ENCODE results near the gene DTWD1.

DNA sequence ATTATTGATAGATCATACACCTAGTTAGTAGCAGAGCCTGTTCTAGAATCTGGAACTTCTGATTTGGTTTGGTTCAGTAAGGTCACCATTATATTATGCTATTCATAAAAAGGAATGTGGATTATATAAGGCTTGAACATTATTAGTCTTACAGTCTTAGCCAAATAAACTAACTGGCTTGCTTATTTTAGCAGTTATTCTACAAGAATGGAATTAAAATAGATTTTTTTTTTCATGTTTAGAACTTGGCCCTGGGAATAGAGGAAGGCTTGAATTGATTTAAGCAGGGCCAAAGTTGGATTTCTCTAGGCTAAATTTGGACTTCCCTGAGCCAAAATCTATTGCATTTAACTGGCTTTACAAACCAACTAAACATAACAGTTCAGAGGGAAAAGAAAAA lies 24.4 kb downstream of the DTWD1 start:
- TF ChIP-seq RXRA (CRISPR knock-in tag; IDR thresholded peaks at IDR 0.05) (no peak), EZH2 (conservative IDR thresholded peaks at IDR 0.05; ENCODE audit: low read depth, low read length) (no peak), NFE2L2 (IDR thresholded peaks at IDR 0.05; ENCODE audit: low read length) (no peak), ZNF530 (CRISPR knock-in tag; IDR thresholded peaks at IDR 0.05; ENCODE audit: low read depth) (no peak), CTCF (CRISPR knock-in tag; IDR thresholded peaks at IDR 0.05) (no peak), PRDM10 (CRISPR knock-in tag; IDR thresholded peaks at IDR 0.05; ENCODE audit: low read depth) (no peak), EP300 (IDR thresholded peaks at IDR 0.05; ENCODE audit: low read depth in 2 of 2, low read length in 2 of 2) (no peak), EP300 (CRISPR knock-in tag; IDR thresholded peaks at IDR 0.05; ENCODE audit: borderline replicate concordance) (no peak)
- TF ChIP-seq, protein P1, sequence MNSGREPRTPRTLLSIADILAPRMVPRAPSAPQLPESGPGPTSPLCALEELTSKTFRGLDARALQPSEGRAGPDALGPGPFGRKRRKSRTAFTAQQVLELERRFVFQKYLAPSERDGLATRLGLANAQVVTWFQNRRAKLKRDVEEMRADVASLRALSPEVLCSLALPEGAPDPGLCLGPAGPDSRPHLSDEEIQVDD (CRISPR knock-in tag; IDR thresholded peaks at IDR 0.05; ENCODE audit: borderline replicate concordance): no peak
- TF ChIP-seq, protein P2, sequence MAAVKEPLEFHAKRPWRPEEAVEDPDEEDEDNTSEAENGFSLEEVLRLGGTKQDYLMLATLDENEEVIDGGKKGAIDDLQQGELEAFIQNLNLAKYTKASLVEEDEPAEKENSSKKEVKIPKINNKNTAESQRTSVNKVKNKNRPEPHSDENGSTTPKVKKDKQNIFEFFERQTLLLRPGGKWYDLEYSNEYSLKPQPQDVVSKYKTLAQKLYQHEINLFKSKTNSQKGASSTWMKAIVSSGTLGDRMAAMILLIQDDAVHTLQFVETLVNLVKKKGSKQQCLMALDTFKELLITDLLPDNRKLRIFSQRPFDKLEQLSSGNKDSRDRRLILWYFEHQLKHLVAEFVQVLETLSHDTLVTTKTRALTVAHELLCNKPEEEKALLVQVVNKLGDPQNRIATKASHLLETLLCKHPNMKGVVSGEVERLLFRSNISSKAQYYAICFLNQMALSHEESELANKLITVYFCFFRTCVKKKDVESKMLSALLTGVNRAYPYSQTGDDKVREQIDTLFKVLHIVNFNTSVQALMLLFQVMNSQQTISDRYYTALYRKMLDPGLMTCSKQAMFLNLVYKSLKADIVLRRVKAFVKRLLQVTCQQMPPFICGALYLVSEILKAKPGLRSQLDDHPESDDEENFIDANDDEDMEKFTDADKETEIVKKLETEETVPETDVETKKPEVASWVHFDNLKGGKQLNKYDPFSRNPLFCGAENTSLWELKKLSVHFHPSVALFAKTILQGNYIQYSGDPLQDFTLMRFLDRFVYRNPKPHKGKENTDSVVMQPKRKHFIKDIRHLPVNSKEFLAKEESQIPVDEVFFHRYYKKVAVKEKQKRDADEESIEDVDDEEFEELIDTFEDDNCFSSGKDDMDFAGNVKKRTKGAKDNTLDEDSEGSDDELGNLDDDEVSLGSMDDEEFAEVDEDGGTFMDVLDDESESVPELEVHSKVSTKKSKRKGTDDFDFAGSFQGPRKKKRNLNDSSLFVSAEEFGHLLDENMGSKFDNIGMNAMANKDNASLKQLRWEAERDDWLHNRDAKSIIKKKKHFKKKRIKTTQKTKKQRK (IDR thresholded peaks at IDR 0.05; ENCODE audit: low read length): no peak

Data from HepG2 (cell line).